ENCODE measurements around the gene ACR.

DNA sequence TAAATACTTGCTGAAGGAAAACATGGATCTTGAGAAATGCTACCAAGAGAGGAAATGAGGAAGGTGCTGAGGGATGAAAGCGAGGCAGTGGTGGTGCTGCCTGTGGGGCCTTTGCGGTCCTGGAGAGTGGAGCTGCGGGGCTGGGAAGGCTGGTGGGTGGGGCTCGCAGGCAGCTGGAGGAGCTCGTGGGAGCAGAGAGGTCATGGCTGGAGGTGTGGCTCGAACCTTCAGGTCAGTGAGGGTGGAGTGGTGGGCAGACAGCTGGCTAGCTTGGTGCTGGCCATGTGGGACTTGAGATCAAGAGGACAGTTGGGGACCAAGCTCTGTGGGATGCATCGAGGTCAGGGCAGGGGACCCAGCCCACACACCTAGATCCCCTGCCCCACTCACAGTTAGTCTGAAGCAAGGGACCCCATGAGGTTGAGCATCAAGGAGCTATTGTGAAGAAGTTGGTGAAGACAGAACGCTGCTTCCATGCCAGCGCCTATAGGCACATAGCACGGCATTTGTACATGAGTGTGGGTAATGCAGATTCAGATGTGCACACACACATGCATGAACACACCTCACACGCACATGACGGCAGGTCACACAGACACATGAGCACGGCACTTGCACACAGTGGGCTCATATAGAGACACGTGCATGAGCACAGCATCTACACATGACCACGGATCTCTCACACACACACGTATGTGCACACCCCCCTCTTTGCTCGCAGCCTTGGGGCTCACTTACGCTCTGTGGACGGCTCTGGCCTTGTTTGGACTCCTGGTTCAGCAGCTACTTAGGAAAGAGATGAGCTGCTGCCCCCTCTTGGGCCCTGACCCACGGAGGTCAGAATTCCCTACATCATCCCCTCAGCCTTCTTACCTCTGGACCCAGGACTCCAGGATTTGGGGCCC, 34.9 kb upstream of the ACR start:
- TF ChIP-seq ZNF274 (IDR thresholded peaks at IDR 0.05; ENCODE audit: low read depth, low read length) (no peak), YY1 (IDR thresholded peaks at IDR 0.05; ENCODE audit: insufficient read depth, insufficient read length) (no peak), SUZ12 (IDR thresholded peaks at IDR 0.05; ENCODE audit: extremely low read depth, insufficient read depth, insufficient read length) (no peak)

Data from NT2/D1 (cell line).